Nucleus accumbens (tissue), 56 donors: ENCODE data around the gene SLC23A1.

Experiments used
- DNase-seq, 56 donors: peaks; one replicate each; lab custom pipeline; 2025; lab: John Stamatoyannopoulos, UW

The SLC23A1 gene

DNA sequence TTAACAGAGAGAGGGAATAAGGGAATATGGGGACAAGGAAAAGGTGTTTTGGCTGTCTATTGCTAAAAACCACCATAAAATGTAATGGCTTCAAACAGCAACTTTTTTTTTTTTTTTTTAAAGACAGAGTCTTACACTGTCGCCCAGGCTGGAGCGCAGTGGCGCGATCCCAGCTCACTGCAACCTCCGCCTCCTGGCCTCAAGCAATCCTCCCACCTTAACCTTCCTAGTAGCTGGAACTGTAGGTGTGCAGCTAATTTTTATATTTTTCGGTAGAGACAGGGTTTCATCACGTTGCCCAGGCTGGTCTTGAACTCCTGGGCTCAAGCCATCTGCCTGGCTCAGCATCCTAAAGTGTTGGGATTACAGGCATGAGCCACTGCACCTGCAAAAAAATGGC lies 25.1 kb upstream of the SLC23A1 start:
- DNase-seq: peak in 1 of 56 donors; percentile 15

DNA sequence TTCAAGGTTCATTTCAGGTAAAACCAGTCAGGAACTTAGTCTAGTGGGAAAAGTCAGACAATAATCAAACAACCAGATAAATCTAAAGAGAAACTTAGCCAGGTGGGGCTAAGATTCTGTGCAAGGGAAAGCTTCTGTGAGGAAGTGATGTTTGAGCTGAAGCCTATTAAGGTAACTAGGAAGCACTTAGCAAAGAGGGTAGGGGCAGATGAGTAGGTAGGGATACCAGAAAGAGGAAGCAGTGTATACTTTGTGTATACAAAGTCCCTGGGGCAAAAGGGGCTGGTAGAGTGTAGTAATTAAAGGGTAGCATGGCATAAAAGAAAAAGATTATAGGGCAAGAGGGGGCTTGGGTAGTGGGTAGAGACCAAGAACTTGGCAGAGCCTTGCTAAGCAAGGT lies 24.4 kb upstream of the SLC23A1 start:
- no peak for DNase-seq

DNA sequence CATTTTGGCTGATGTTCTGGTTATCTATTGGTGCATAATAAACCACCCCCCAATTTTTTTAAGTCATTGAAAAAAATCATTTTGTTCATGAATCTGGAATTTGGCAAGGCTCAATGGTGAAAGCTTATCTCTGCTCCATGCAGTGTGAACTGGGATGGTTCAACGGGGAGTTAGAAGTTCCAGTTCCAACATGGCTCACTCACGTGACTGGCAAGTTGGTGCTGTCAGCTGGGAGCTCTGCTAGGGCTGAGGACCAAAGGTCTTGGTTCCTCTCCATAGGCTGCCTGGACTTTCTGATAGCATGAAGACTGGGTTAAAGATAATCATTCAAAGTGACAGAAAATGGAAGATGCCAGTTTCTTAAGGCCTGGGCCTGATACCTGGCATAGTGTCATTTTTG lies 23.9 kb upstream of the SLC23A1 start:
- no peak for DNase-seq

DNA sequence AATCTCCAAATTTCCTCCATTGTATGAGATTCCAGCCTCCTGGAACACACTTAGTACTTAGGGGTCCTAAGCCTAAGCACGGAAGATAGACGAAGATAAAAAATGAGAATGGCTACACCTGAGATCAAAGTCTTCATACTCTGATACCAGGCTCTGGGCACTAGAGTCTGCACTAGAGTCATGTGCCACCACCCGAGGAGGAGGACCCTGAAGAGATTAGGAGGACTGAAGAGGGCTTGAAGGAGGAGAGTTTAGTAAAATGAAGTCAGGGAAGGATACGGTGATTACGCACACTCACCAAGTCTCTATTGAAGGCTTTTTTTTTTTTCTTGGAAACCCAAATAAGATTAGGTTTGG lies 21.4 kb upstream of the SLC23A1 start:
- DNase-seq: no peak

DNA sequence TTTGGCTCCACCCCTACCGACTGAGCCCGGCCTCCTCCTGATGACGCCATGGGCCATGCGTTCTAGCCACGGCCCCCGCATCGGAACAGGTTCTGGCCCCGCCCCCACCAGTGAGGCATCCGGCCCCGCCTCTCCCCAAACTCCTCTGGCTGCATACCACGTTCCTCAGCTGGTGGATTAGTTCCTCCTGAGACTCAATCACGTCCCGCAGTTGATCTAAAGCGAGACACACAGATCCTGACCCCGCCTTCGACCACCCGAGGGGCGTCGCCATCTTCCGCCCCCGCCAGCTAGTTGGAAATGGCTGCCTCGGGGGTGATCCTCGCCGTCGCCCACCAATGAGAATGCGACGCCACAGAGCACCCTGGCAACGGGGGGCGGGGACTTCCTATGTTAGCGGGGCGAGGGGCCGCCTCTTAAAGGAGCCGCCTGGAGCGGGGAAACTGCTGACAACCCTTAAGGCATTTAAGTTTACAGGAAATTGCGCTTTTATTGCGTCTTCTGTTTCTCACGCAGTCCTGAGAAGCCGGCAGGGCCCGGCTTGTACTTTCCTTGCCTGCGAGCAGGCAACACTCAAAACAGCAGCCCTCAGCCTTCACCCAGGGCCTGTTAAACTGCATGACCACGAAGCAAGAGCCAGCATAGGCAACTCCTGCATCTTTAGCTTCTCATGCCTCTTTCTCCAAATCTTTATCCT lies 20.8 kb upstream of the SLC23A1 start, which contains the start of gene SPATA24:
Gene SPATA24 (minus strand): TSS at position 303 of the 697 bp plus-strand sequence. CDS start 29 bp downstream, at position 274.
- DNase-seq: peak; percentile 84 to 100 (median 98)

DNA sequence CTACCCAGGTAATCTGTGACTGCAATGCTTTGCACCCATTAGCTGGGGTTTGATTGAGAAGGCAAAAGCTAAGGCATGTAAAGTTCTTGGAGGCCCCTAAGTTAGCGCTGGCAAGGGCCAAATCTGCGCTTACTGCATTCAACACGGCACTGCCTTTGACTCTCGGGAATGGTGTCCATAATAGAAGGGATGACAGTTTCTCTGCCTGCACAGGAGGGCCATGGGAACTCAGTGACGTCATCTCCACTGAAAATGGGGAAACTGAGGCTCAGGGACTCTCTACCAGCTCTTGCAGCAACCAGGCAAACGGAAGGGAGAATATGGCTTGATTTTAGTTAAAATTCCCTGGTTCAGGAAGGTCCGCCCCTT lies 20.3 kb upstream of the SLC23A1 start:
- DNase-seq: no peak

DNA sequence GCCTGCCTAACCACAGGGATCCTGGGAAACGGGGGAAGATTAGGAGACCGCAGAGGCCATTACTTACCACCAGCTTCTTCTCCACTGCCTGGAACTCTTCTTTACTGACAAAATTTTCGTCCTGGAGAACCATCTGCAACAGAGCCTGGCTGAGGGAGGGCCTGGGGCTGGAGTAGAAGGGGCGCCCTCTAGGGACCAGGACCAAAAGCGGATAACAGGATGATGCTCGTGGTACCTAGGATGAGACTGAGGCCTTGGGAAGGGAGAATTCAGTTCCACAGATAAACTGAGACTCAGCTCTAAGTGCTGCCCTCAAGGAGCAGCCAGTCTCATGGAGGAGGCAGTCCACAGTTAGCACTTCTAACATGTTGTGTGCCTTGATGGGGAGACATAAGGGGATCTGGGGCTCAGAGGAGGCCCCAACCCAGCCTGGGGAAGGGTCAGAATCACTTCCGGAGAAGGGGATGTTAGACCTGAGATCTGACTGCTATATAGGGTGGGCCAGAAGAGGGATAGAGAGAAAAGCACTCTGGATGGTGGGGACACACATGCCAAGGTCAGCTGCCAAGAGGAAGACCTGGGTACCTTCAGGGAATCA lies 19.6 kb upstream of the SLC23A1 start:
- DNase-seq: no peak

DNA sequence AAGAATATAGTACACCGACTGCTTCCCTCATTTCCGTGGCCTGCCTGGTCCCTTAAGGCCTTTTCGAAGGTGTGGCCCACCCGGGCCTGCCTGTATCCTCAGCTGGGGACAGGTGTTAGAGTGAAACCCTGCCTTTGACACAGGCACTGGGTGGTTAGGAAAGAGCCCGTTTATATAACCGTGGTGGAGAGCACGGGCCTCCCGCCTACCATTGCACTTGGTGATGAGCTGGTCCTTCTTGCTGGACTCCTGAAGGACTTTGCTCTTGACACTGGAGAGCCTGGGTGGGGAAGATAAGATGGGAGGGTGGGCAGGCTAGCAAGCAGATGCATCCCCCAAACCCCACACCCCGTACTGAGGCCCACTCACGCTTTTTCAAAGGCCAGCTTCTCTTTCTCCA lies 18.4 kb upstream of the SLC23A1 start:
- DNase-seq: no peak

DNA sequence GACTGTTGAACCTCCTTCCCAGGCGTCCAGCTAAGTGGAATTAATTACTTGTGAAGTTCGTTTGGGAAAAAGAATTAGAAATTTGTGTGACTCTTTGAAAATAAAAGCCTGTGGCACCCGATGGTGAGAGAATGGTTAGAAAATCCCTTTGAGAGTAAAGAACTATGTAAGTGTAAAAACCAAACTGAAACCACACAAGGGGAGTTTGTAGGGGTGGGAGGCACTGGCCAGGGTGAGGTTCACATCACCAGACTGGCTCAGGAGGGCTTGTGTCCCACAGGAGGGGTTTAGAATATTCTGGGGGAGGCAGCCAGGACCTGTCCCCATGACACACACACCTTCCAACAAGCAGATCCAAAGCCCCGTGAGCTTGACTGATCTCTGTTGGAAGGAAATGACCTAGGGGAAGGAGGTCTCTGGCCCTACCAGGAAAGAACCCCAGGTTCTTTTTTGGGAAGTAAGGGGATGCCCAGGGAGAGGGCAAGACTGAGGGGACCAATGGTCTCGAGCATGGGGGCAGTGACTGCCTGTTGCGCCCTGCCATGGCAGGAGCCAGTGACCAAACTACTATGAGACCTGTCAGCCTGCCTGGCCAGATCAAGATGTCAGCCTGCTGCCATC lies 16.5 kb upstream of the SLC23A1 start:
- DNase-seq: no peak

DNA sequence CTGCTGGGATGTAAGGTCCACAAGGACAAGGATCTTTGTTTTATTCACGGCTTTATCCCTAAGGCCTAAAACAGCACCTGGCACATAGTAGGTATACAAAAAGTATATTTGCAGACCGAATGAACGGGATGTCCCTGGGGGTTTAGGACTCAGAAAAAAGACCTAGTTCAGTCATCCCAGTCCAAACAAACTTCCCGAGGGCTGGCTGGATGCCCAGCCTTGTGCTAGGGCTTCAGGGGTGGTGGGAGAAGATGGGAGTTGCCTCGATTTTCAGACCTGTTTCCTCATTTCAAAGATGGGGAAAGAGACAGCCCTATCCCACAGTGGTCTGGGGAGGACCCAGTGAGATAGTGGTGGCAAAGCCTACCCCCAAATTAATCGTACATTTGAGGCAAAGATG lies 14.8 kb upstream of the SLC23A1 start:
- DNase-seq: no peak

DNA sequence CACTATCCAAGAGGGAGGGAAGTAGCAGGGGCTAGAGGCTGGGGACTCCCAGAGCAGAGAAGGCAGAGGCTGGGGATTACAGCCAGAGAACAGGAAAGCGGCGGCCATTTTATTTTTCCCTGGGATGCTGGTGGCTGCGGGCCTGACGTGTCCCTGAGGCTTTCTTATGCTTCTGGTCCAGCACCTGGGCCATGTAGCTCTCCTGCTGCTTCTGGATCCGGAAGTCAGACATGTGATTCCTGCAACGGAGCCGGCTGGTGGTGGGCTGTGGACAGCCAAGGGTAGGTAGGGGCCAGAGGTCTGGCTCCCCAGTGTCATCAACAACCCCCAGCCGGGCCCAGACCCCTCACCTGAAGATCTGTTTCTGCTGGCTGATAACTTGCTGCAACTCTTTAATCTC lies 13.6 kb upstream of the SLC23A1 start:
- DNase-seq: no peak

DNA sequence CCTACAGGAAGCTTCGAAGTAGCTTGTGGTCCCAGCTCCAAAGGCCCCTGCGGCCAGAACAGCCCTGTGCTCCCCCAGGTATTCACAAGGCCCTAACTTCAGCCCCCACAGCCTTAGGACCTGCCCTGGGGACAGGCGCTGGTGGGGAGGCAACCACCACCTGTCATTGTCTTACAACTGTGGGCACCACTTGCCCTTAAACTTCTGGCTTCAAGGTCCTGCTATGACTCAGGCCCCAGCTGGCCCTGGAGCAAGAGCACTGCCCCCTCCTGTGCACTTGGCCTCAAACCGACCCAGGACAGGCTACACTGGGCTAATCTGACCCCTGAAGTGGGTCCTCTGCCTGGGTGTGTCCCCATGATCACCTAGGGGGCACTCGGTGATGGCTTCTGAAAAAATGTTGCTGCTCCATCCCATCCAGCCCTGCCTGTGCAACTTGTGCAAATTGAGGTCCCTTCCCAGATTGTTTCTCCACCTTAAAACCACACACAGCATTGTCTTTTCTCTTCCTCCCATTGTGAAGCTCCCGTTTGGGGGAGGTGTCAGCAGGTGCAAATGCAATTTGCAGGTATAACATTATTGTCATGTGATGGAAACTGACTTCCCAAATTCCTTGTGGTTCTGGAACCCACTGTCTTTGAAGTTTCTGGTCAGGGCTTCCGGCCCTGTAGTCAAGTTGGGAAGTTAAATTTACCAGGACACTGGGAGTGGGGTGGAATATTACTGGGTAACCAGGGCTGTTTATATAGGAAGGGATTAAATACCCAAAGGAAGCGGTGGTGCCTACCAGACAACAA lies 12.9 kb upstream of the SLC23A1 start:
- DNase-seq: no peak

DNA sequence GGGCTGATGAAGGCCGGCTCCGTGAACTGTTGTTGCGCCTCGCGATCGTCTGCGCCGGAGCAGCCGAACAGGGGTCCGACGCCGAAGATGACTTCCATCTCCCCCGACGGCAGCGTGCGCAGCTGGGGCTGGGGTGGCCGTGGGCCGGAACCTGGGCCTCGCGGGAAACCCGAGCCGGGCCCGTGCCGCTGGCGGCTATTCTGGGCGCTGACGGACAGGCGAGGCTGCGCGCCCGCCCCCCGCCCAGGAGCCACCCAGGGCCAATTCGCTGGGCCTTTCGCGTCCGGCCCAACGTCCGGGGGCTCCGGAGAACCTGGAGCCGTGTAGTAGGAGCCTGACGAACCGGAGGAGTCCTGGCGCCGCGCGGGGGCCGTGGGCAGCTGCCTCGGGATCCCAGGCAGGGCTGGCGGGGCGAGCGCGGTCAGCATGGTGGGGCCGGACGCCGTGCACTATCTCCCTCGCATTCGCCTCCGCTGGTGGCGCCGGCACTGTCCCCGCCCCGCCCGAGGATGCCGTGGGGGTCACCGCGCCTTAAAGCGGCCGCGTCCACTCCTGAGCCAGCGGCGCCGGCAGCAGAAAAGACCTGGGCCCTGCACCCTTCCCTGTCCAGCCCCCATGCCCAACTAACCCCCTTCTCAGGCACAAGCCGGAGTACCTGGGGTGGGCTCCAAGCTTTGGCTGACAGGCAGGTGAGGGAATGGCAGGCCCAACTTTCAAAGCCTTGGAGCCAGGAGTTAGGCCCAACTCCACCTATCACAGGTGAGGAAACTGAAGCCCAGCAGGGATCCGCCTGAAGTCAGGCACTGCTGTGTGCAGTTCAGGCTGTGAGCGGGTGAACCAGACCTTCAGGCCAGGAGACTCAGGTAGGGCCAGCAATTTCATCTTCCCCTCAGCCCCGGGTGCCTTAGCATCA lies 11.8 kb upstream of the SLC23A1 start, which contains the start of gene PROB1:
Gene PROB1 (minus strand): TSS at position 451 of the 913 bp plus-strand sequence. CDS start 23 bp downstream, at position 428.
- DNase-seq: peak in 2 of 56 donors; percentile 22 to 46

DNA sequence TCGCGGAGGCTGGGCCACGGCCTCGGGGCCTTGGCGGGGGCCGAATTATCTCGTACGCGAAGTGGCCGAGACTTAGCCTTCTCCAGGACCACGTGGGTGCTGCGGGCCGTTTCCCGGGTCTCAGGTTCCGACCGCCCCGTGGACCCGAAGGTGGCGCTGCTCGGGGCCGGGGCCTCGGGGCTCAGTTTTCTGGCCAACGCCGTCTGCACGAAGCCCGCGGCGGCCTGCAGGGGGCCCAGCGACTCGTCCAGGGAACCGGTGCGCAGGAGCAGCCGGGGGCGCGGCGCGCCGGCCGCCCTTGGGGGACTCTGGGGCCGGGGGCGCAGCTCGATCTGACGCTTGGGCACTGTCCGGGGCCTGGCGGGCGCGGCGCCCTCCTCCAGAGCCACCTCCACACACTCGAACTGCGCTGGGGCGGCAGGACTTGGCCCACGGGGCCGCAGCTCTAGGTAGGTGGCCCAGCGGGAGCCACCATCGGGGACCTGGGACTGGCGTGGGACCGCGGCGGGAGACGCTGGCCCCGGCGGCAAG lies 11.1 kb upstream of the SLC23A1 start:
- peak in 4 of 56 donors; percentile 12 to 42 (median 30) for DNase-seq

DNA sequence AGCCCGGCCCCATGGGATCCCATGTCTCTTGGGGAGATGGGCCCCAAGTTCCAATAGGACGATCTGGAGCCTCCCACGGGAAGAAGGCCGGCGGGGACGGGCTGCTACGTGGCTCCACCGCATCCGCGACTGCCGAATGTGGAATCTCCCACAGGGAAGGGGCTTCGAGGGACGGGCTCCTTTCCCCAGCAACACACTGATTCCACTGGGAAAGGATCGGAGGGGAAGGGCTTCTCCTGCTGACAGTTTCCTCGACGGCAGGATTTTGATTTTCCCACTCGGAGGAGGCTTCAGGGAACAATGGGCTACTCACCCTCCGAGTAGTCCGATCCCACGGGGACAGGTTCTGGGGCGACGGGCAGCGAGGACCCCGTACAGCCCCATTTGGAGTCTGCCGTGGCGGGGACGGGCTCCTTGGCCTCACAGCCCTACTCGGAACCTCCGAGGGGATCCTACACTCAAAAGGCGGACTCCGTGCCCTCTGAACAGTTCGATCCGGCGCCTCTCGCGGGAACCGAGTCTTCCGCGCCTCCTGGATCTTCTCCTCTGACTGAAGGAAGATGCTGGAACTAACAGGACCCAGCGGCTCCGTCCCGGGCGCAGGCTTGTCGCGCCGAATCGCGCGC lies 10.5 kb upstream of the SLC23A1 start:
- no peak for DNase-seq

DNA sequence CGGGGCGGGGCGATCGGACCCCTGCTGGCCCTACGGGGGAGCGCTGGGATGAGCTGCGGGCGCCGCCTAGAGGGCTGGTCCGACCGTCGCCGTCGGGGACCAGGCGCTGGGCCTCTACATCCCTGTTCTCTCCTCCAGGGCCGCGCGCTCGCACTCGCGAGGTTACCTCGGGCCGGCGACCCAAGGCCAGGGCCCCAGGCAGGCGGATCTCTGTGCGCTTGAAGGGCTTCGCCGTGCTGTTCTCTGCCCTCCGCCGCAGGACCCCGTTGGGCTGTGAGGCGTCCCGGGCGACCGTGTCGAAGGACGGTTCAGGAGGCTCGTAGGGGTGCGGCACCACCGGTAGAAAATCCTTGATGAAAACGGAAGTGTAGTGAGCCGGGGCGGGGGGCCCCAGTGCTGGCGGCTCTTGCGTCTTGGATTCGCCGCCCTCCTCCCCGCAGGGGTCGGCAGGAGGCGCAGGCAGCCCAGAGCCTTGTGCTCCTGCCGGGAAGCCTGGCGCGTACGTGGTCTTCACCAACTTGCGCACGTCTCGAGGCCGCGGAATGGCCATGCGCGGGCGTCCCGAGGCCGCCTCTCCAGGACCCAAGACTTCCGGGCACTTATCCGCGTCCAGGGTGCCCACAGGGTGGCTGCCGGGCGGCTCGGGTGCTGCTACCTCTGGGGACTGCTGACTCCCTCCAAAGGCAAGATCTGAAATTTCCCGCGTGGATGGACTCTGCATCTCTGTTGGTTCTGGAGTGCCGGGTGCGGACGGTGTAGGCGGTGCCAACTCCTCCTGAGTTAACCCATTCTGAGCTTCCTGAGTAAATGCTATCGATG lies 9.8 kb upstream of the SLC23A1 start:
- peak in 1 of 56 donors; percentile 21 for DNase-seq

DNA sequence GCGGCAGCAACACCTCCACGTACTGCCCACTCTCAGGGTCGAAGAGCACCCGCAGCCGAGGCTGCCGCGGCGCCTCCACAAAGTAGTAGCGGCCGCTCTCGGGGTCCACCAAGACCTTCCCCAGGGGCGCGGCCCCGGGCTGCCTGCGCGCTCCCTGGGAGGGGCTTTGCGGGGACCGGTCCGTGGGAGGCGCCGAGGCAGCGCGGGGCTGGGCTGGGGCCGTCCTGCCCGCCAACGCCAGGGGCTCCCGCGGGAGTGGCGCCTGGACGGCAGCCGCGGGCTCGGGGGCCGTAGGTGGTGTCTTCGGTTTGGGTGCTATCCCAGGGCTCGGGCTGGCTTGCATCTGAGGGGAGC lies 9.2 kb upstream of the SLC23A1 start:
- no peak for DNase-seq

DNA sequence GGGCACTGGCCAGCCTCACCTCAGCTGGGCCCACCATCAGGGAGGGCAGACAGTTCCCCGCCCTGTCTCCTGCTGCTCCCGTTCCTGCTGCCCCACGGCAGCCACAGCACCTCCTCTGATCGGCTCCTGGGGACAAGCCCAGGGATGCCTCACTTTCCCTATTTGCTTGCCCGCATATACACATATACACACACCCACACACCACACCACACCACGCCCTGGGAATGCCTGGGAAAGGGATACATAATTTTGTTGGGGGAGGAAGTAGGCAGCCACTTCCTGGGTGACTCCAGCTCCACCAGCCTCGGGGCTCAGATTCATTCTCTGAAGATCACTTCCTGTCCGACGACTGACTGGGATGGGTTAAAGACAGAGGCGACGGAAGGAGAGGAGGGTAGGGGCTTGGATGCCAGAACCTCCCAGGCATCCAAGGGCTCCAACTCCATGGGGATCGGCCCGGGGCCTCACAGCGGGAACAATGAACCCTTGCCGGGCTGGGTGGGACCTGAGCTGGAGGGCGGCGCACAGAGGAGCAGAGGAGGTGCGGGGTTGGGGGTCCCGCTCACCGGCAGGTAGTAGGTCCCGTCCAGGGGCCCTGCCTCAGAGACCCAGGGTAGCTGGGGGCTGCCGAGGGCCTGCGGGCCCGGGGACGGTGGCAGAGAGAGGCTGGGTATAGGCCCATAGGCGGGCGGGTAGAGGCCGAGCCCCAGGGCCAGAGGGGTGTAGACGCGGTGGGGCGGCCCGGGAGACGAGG lies 8.7 kb upstream of the SLC23A1 start:
- no peak for DNase-seq
